Measurements from ENCODE around the gene THRB. TPM values are rescaled to one million over a fixed set of nuclear protein-coding genes. Genes with fewer than 3 reads are reported as not detected.

The THRB gene
- total RNA-seq, 1 donor from 2014 or later, result 0.34 TPM

- no peak for DNase-seq
Observed at GRCh38 chr3:24259901-24260512, 234.6 kb downstream of the THRB start.

GRCh38 chr3:24258727-24259600, 235.7 kb downstream of the THRB start:
- DNase-seq, result no peak

- DNase-seq, result no peak
Observed at GRCh38 chr3:24258260-24258659, 236.4 kb downstream of the THRB start.

GRCh38 chr3:24255414-24255813, 239.2 kb downstream of the THRB start:
- no peak for DNase-seq

GRCh38 chr3:24254649-24255048, 240.0 kb downstream of the THRB start:
- no peak for DNase-seq

- no peak for DNase-seq
Observed at GRCh38 chr3:24253336-24253735, 241.3 kb downstream of the THRB start.

- DNase-seq, result no peak
Observed at GRCh38 chr3:24249523-24249922, 245.1 kb downstream of the THRB start.

GRCh38 chr3:24245056-24245455, 249.6 kb downstream of the THRB start:
- no peak for DNase-seq

- DNase-seq, result no peak
Observed at GRCh38 chr3:24244491-24244890, 250.2 kb downstream of the THRB start.

- DNase-seq, result peak; percentile 95
Observed at GRCh38 chr3:24242012-24242698, 252.5 kb downstream of the THRB start.

- DNase-seq, result no peak
Observed at GRCh38 chr3:24240306-24240705, 254.3 kb downstream of the THRB start.

GRCh38 chr3:24237971-24238706, 256.5 kb downstream of the THRB start:
- DNase-seq, result peak; percentile 87

GRCh38 chr3:24235121-24235520, 259.5 kb downstream of the THRB start:
- DNase-seq, result no peak

GRCh38 chr3:24232784-24233183, 261.9 kb downstream of the THRB start:
- DNase-seq, result no peak

GRCh38 chr3:24229468-24230221, 265.0 kb downstream of the THRB start:
- no peak for DNase-seq

- no peak for DNase-seq
Observed at GRCh38 chr3:24227635-24228034, 267.0 kb downstream of the THRB start.

- DNase-seq, result no peak
Observed at GRCh38 chr3:24226397-24226796, 268.3 kb downstream of the THRB start.

- no peak for DNase-seq
Observed at GRCh38 chr3:24225385-24225950, 269.2 kb downstream of the THRB start.

- no peak for DNase-seq
Observed at GRCh38 chr3:24224666-24225384, 269.8 kb downstream of the THRB start.

GRCh38 chr3:24222165-24222805, 272.4 kb downstream of the THRB start:
- no peak for DNase-seq

Data from dermis blood vessel endothelial cell (primary cell).